ENCODE data around the gene SLCO2B1.

SLCO2B1 gene

GRCh38 chr11:75160880-75161279, 10.0 kb downstream of the SLCO2B1 start:
- ATAC-seq = no peak
- TF ChIP-seq TOX (CRISPR knock-in tag; IDR thresholded peaks at IDR 0.05; ENCODE audit: borderline replicate concordance) = no peak
- no peak for TF ChIP-seq PATZ1 (CRISPR knock-in tag; IDR thresholded peaks at IDR 0.05; ENCODE audit: borderline replicate concordance)
- TF ChIP-seq ZC3H10 (CRISPR knock-in tag; IDR thresholded peaks at IDR 0.05) = no peak
- no peak for TF ChIP-seq BACH2 (CRISPR knock-in tag; IDR thresholded peaks at IDR 0.05; ENCODE audit: borderline replicate concordance)
- TF ChIP-seq ESRRG (CRISPR knock-in tag; IDR thresholded peaks at IDR 0.05) = no peak
- TF ChIP-seq GLIS3 (CRISPR knock-in tag; IDR thresholded peaks at IDR 0.05) = no peak
- no peak for TF ChIP-seq RARB (CRISPR knock-in tag; IDR thresholded peaks at IDR 0.05)
- no peak for TF ChIP-seq CREB5 (CRISPR knock-in tag; IDR thresholded peaks at IDR 0.05; ENCODE audit: low read depth)
- no peak for TF ChIP-seq POU6F1 (CRISPR knock-in tag; IDR thresholded peaks at IDR 0.05; ENCODE audit: borderline replicate concordance, low read depth)
- no peak for TF ChIP-seq ZFP30 (CRISPR knock-in tag; IDR thresholded peaks at IDR 0.05)
- TF ChIP-seq OSR1 (CRISPR knock-in tag; IDR thresholded peaks at IDR 0.05) = no peak
- no peak for TF ChIP-seq PPARA (CRISPR knock-in tag; IDR thresholded peaks at IDR 0.05; ENCODE audit: borderline replicate concordance)
- TF ChIP-seq SNAI2 (CRISPR knock-in tag; IDR thresholded peaks at IDR 0.05) = no peak
- TF ChIP-seq ZNF70 (CRISPR knock-in tag; IDR thresholded peaks at IDR 0.05) = no peak
- TF ChIP-seq CSDC2 (CRISPR knock-in tag; IDR thresholded peaks at IDR 0.05) = no peak
- no peak for TF ChIP-seq TCF4 (CRISPR knock-in tag; IDR thresholded peaks at IDR 0.05; ENCODE audit: borderline replicate concordance)
- no peak for TF ChIP-seq ZNF8 (CRISPR knock-in tag; IDR thresholded peaks at IDR 0.05)
- TF ChIP-seq CSRNP3 (CRISPR knock-in tag; IDR thresholded peaks at IDR 0.05) = no peak
- no peak for TF ChIP-seq ZFP3 (CRISPR knock-in tag; IDR thresholded peaks at IDR 0.05)

- ATAC-seq = no peak
- TF ChIP-seq CREB5 (CRISPR knock-in tag; IDR thresholded peaks at IDR 0.05; ENCODE audit: low read depth) (no peak), POU6F1 (CRISPR knock-in tag; IDR thresholded peaks at IDR 0.05; ENCODE audit: borderline replicate concordance, low read depth) (no peak), PATZ1 (CRISPR knock-in tag; IDR thresholded peaks at IDR 0.05; ENCODE audit: borderline replicate concordance) (no peak), BACH2 (CRISPR knock-in tag; IDR thresholded peaks at IDR 0.05; ENCODE audit: borderline replicate concordance) (no peak), ZNF565 (CRISPR knock-in tag; conservative IDR thresholded peaks at IDR 0.05; ENCODE audit: low read depth) (no peak), CSDC2 (CRISPR knock-in tag; IDR thresholded peaks at IDR 0.05) (no peak), ZC3H10 (CRISPR knock-in tag; IDR thresholded peaks at IDR 0.05) (no peak), PPARA (CRISPR knock-in tag; IDR thresholded peaks at IDR 0.05; ENCODE audit: borderline replicate concordance) (no peak), OSR1 (CRISPR knock-in tag; IDR thresholded peaks at IDR 0.05) (no peak), ARNTL (CRISPR knock-in tag; IDR thresholded peaks at IDR 0.05; ENCODE audit: borderline replicate concordance, low read depth) (no peak)
- TF ChIP-seq, protein P1, sequence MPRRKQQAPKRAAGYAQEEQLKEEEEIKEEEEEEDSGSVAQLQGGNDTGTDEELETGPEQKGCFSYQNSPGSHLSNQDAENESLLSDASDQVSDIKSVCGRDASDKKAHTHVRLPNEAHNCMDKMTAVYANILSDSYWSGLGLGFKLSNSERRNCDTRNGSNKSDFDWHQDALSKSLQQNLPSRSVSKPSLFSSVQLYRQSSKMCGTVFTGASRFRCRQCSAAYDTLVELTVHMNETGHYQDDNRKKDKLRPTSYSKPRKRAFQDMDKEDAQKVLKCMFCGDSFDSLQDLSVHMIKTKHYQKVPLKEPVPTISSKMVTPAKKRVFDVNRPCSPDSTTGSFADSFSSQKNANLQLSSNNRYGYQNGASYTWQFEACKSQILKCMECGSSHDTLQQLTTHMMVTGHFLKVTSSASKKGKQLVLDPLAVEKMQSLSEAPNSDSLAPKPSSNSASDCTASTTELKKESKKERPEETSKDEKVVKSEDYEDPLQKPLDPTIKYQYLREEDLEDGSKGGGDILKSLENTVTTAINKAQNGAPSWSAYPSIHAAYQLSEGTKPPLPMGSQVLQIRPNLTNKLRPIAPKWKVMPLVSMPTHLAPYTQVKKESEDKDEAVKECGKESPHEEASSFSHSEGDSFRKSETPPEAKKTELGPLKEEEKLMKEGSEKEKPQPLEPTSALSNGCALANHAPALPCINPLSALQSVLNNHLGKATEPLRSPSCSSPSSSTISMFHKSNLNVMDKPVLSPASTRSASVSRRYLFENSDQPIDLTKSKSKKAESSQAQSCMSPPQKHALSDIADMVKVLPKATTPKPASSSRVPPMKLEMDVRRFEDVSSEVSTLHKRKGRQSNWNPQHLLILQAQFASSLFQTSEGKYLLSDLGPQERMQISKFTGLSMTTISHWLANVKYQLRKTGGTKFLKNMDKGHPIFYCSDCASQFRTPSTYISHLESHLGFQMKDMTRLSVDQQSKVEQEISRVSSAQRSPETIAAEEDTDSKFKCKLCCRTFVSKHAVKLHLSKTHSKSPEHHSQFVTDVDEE (CRISPR knock-in tag; IDR thresholded peaks at IDR 0.05) = no peak
Measured at GRCh38 chr11:75161506-75162095, 10.7 kb downstream of the SLCO2B1 start.

Data from SK-N-SH treated with all-trans-retinoic acid at 6 μM for 48 hours (cell line).